ENCODE measurements around the gene CTCF. TPM values are rescaled to one million over a fixed set of nuclear protein-coding genes. Genes with fewer than 3 reads are reported as not detected.

Gene CTCF
- total and polyA plus RNA-seq, 2 experiments from 2014 or later = 64.5 to 72.3 TPM

- Histone ChIP-seq H3F3A (replicated peaks; ENCODE audit: low read depth) (peaks cover 18% of the 10 kb centered on the region), H3K4me3 (no peak overlapping the region), H3K4me1 (ENCODE audit: insufficient read depth) (peaks cover 7% of the 10 kb centered on the region; the same call in 1 of the 2 replicates), H3K36me3 (ENCODE audit: insufficient read depth) (no peaks in the 10 kb centered on the region), H3K79me2 (replicated peaks; ENCODE audit: insufficient read depth) (no peaks in the 10 kb centered on the region), H4K20me1 (replicated peaks; ENCODE audit: insufficient read depth) (peaks cover 4% of the 10 kb centered on the region; the same call in 1 of the 2 replicates), H3K27me3 (ENCODE audit: insufficient read depth) (peaks cover 20% of the 10 kb centered on the region), H3K27ac (ENCODE audit: low read depth) (no peak overlapping the region), H3K4me2 (no peak overlapping the region), H3K9me2 (ENCODE audit: insufficient read depth) (no peaks in the 10 kb centered on the region), H2AFZ (no peak overlapping the region)
- no peak for DNase-seq (ENCODE audit: low spot score)
- no peak for ATAC-seq
- peaks cover 12% of the 10 kb centered on the region; the same call in 2 of the 3 replicates for H3K4me1 Mint-ChIP-seq
- H3K27me3 Mint-ChIP-seq (ENCODE audit: insufficient read depth, low read depth, poor library complexity) = peaks cover 39% of the 10 kb centered on the region
- H3K4me3 Mint-ChIP-seq = no peak overlapping the region
- TF ChIP-seq JUNB (IDR thresholded peaks at IDR 0.05; ENCODE audit: unreplicated experiment) = no peak
- no peak for TF ChIP-seq ZNF114 (CRISPR knock-in tag; IDR thresholded peaks at IDR 0.05)
- TF ChIP-seq EZH2 (IDR thresholded peaks at IDR 0.05; ENCODE audit: low read depth, unreplicated experiment) = no peak
- TF ChIP-seq ZNF331 (CRISPR knock-in tag; IDR thresholded peaks at IDR 0.05; ENCODE audit: low read depth) = no peak
- TF ChIP-seq REST (IDR thresholded peaks at IDR 0.05; ENCODE audit: unreplicated experiment) = no peak
- TF ChIP-seq EZH2phosphoT487 (IDR thresholded peaks at IDR 0.05; ENCODE audit: unreplicated experiment) = no peak
- no peak for TF ChIP-seq CTCF (conservative IDR thresholded peaks at IDR 0.05; ENCODE audit: low read depth in 2 of 2)
- no peak for TF ChIP-seq STAT1 (IDR thresholded peaks at IDR 0.05; ENCODE audit: unreplicated experiment)
- no peak for TF ChIP-seq POLR2AphosphoS5 (IDR thresholded peaks at IDR 0.05; ENCODE audit: low read depth)
- TF ChIP-seq CREB1 (CRISPR knock-in tag; IDR thresholded peaks at IDR 0.05; ENCODE audit: low read depth) = no peak
- TF ChIP-seq ETS1 (IDR thresholded peaks at IDR 0.05) = no peak
- TF ChIP-seq NANOG (IDR thresholded peaks at IDR 0.05; ENCODE audit: borderline replicate concordance) = no peak
- TF ChIP-seq ZNF462 (CRISPR knock-in tag; IDR thresholded peaks at IDR 0.05) = no peak
- H3K36me3 Mint-ChIP-seq (ENCODE audit: low read depth) = peaks cover 6% of the 10 kb centered on the region
- no peaks in the 10 kb centered on the region; the same call in 2 of the 3 replicates for H3K9me3 Mint-ChIP-seq
- no peak overlapping the region for H3K27ac Mint-ChIP-seq
Observed at GRCh38 chr16:67657751-67658518, 95.6 kb downstream of the CTCF start.
